ENCODE results near the gene C3orf85.

C3orf85 gene

GRCh38 chr3:109184726-109185125 lies 48.2 kb downstream of the C3orf85 start:
- Mint-ChIP-seq H3K4me1 (no peaks in the 10 kb centered on the region), H3K27me3 (peaks cover 4% of the 10 kb centered on the region), H3K36me3 (no peaks in the 10 kb centered on the region)

GRCh38 chr3:109187390-109187789 lies 50.9 kb downstream of the C3orf85 start:
- no peaks in the 10 kb centered on the region for H3K9me3 Mint-ChIP-seq
- H3K36me3 Mint-ChIP-seq = no peaks in the 10 kb centered on the region
- H3K4me1 Mint-ChIP-seq = no peaks in the 10 kb centered on the region
- H3K27me3 Mint-ChIP-seq = peaks cover 3% of the 10 kb centered on the region
- no peak overlapping the region for H3K27ac Mint-ChIP-seq
- no peak overlapping the region for H3K4me3 Mint-ChIP-seq

More at GRCh38 chr3:109184726-109185125, 48.2 kb downstream of the C3orf85 start:
- peaks cover 7% of the 10 kb centered on the region for H3K9me3 Mint-ChIP-seq
- no peak overlapping the region for H3K4me3 Mint-ChIP-seq
- H3K27ac Mint-ChIP-seq = no peak overlapping the region

- no peaks in the 10 kb centered on the region for H3K27me3 Mint-ChIP-seq
- H3K27ac Mint-ChIP-seq = no peak overlapping the region
- no peak overlapping the region for H3K4me3 Mint-ChIP-seq
- no peaks in the 10 kb centered on the region for H3K9me3 Mint-ChIP-seq
- H3K36me3 Mint-ChIP-seq = no peaks in the 10 kb centered on the region
- H3K4me1 Mint-ChIP-seq = no peaks in the 10 kb centered on the region
Measured at GRCh38 chr3:109188741-109189140, 52.2 kb downstream of the C3orf85 start.

DNA sequence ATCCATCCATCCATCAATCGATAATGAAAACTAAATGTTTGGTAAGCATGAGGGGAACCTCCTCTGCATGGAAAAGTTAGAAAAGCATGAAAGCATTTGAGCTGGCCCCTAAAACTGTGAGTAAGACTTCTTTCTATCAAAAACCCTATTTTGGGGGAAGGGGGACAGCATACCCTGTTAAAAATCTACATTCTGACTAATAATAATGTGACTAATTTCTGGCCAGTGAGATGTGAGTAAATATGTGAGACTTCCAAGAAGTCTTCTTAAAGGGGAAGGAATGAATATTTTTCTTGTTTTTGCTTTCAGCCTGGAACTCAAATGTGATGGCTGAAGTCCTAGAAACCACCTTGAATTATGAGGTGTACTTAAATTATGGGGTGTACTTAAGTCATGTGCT lies 54.9 kb downstream of the C3orf85 start:
- Mint-ChIP-seq H3K4me1 (no peaks in the 10 kb centered on the region), H3K36me3 (no peaks in the 10 kb centered on the region), H3K27ac (no peak overlapping the region), H3K4me3 (no peak overlapping the region), H3K27me3 (no peaks in the 10 kb centered on the region), H3K9me3 (no peaks in the 10 kb centered on the region)

GRCh38 chr3:109195815-109196214 lies 59.3 kb downstream of the C3orf85 start:
- Mint-ChIP-seq H3K27ac (no peak overlapping the region), H3K4me1 (no peaks in the 10 kb centered on the region), H3K27me3 (peaks cover 2% of the 10 kb centered on the region), H3K36me3 (peaks cover 3% of the 10 kb centered on the region), H3K9me3 (peaks cover 9% of the 10 kb centered on the region), H3K4me3 (no peak overlapping the region)

Measured in activated naive CD4-positive, alpha-beta T cell treated with anti-CD3 and anti-CD28 coated beads, Interleukin-2, amount 50 U/mL, for 24 hours (primary cell).